RKO (cell line): ENCODE results near the gene MEGF8.
"Not testable (repeated sequence)": the region's sequence is repeated elsewhere in the genome, so short reads cannot be mapped to it uniquely, and the experiment has no call there.

Source experiments
- DNase-seq: peaks from one replicate; pipeline ENCODE4 v3.0.0-alpha.2; 2016; ENCODE audit warnings: low spot score

The MEGF8 gene

GRCh38 chr19:42309686-42310085 lies 15.7 kb upstream of the MEGF8 start:
- DNase-seq = no peak

GRCh38 chr19:42311657-42312056 lies 13.8 kb upstream of the MEGF8 start:
- peak; percentile 30 for DNase-seq

GRCh38 chr19:42312370-42312769 lies 13.1 kb upstream of the MEGF8 start:
- no peak for DNase-seq

- DNase-seq = peak; percentile 74
These were observed 12.2 kb upstream of the MEGF8 start, which contains the start of gene TMEM145 for GRCh38 chr19:42313096-42313839. TSS of gene TMEM145 (plus strand) at chr19:42313309. CDS start at chr19:42313377, 68 bp downstream.

- peak; percentile 68 for DNase-seq
These were observed 11.3 kb upstream of the MEGF8 start for GRCh38 chr19:42313840-42314755.

- no peak for DNase-seq
These were observed 10.4 kb upstream of the MEGF8 start for GRCh38 chr19:42315024-42315423.

- no peak for DNase-seq
These were observed 8.9 kb upstream of the MEGF8 start for GRCh38 chr19:42316223-42317211.

GRCh38 chr19:42317535-42317934 lies 7.9 kb upstream of the MEGF8 start:
- no peak for DNase-seq

GRCh38 chr19:42322305-42322704 lies 3.1 kb upstream of the MEGF8 start:
- DNase-seq = no peak

GRCh38 chr19:42323473-42323851 lies 2.0 kb upstream of the MEGF8 start:
- no peak for DNase-seq

- no peak for DNase-seq
These were observed 1.4 kb upstream of the MEGF8 start for GRCh38 chr19:42323852-42324654.

- DNase-seq = no peak
These were observed 654 bp upstream of the MEGF8 start for GRCh38 chr19:42324655-42325307.

GRCh38 chr19:42325896-42326771 lies 699 bp downstream of the MEGF8 start:
- peak; percentile 61 for DNase-seq

- DNase-seq = no peak
These were observed 1.5 kb downstream of the MEGF8 start for GRCh38 chr19:42326969-42327368.

GRCh38 chr19:42327381-42327780 lies 1.9 kb downstream of the MEGF8 start:
- no peak for DNase-seq

- DNase-seq = no peak
These were observed 2.7 kb downstream of the MEGF8 start for GRCh38 chr19:42328106-42328505.

GRCh38 chr19:42328854-42329253 lies 3.4 kb downstream of the MEGF8 start:
- DNase-seq = no peak

- no peak for DNase-seq
These were observed 4.8 kb downstream of the MEGF8 start for GRCh38 chr19:42330241-42330711.

- DNase-seq = not testable (repeated sequence)
These were observed 5.9 kb downstream of the MEGF8 start for GRCh38 chr19:42331333-42331732.
